ENCODE measurements around the gene CHST11.

GRCh38 chr12:104424955-104425354 is 31.8 kb upstream of the CHST11 start:
- TF ChIP-seq CTCF (IDR thresholded peaks at IDR 0.05; ENCODE audit: insufficient read depth, low read length, poor library complexity, severe bottlenecking) (no peak), EZH2phosphoT487 (conservative IDR thresholded peaks at IDR 0.05; ENCODE audit: low read length) (no peak)
